Suprapubic skin (tissue), 4 donors: ENCODE measurements around the gene COL23A1. TPM values are rescaled to one million over a fixed set of nuclear protein-coding genes. Genes with fewer than 3 reads are reported as not detected.

ENCODE experiments used
- DNase-seq, 2 donors: peaks; one replicate each; pipeline ENCODE4 v3.0.0-alpha.2; 2019; ENCODE audit warnings: low spot score in 2 of 2
- H3K27ac ChIP-seq: fragments of 200-600 bp; sonication (generic); one replicate; pipeline ENCODE4 v1.5.1; 2019
- H3K27me3 ChIP-seq: fragments of 200-600 bp; sonication (generic); one replicate; pipeline ENCODE4 v1.5.1; 2019
- H3K36me3 ChIP-seq: fragments of 200-600 bp; sonication (generic); one replicate; pipeline ENCODE4 v1.5.1; 2019
- H3K4me1 ChIP-seq: fragments of 200-600 bp; sonication (generic); one replicate; pipeline ENCODE4 v1.5.1; 2019
- H3K4me3 ChIP-seq: fragments of 200-600 bp; sonication (generic); one replicate; pipeline ENCODE4 v1.5.1; 2019; ENCODE audit warnings: mild to moderate bottlenecking
- H3K9me3 ChIP-seq: fragments of 200-600 bp; sonication (generic); one replicate; pipeline ENCODE4 v1.5.1; 2019
- EP300 ChIP-seq: sonication (generic); formaldehyde crosslinking; IDR thresholded peaks from one replicate; pipeline ENCODE4 v1.6.1; 2017; ENCODE audit warnings: antibody characterized with exemption
- POLR2A ChIP-seq, 2 donors: fragments of 450-650 bp; IDR thresholded peaks; one replicate each; pipeline ENCODE4 v1.6.1; 2017; ENCODE audit warnings: antibody characterized with exemption in 2 of 2, mild to moderate bottlenecking in 2 of 2, moderate library complexity in 2 of 2
- POLR2AphosphoS5 ChIP-seq, 3 donors: sonication (generic); formaldehyde crosslinking; IDR thresholded peaks; one replicate each; pipeline ENCODE4 v1.6.1; 2017; ENCODE audit warnings: antibody characterized with exemption in 3 of 3
- WGBS: methylation state at CpG from one replicate; pipeline ENCODE4 v1.1.5; 2018; 5-methylcytosine and 5-hydroxymethylcytosine counted together
- total RNA-seq, 4 donors: library from RNA; depleted of rRNA; stranded (reverse); fragments of >200 nt; gene quantifications; one replicate each; pipeline ENCODE4 v1.1.0, GENCODE V29; 2016
- TF ChIP-seq, protein P1 (sequence below), 2 donors: fragments of 200-600 bp in 1 of 2; fragments of 450-650 bp in 1 of 2; sonication (generic) in 1 of 2; IDR thresholded peaks; one replicate each; pipeline ENCODE4 v1.5.1; 2016 to 2019; ENCODE audit warnings: antibody characterized with exemption in 2 of 2, mild to moderate bottlenecking in 1 of 2, moderate library complexity in 1 of 2

The COL23A1 gene
- total RNA-seq, 4 donors from 2014 or later: 1.6 to 4.4 (median 3.4) TPM

DNA sequence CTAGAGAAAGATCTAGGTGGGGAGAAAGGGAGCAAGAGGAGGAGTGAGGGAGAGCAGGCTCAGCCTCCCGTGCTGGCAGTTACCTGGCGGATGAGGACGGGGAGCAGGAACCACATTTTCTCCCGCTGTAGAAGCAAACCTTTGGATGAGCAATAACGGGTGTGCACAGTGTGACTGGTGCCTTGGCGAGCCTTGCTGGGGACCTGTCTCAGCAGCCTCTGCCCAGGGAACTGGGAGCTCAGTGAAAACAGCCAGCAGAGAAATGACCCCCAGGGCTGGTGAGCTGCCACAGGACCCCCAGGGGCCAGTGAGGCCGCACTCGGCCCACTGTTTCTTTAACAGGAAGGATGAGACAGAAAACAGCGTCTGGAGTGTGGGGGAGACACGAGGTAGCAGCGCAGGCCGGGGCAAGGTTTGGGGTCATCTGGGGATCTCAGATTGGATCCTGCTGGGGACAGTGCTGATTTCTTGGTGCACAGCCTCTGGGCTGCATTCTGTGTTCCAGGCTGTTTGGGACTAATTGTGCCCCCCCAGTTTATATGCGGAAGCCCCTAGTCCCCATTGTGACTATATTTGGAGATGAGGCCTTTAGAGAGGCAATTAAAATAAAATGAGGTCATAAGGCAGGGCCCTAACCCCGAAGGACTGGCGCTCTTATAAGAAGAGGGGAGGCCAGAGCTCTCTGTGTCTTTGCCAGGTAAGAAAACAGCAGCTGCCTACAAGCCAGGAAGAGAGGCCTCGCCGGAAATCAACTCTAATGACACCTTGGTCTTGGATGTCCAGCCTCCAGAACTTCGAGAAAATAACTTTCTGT is 238.8 kb downstream of the COL23A1 start:
- peaks cover 14% of the 10 kb centered on the region for H3K4me1 ChIP-seq
- no peak for DNase-seq
- WGBS: 88% methylated on average over 18 of the region's 18 CpGs

DNA sequence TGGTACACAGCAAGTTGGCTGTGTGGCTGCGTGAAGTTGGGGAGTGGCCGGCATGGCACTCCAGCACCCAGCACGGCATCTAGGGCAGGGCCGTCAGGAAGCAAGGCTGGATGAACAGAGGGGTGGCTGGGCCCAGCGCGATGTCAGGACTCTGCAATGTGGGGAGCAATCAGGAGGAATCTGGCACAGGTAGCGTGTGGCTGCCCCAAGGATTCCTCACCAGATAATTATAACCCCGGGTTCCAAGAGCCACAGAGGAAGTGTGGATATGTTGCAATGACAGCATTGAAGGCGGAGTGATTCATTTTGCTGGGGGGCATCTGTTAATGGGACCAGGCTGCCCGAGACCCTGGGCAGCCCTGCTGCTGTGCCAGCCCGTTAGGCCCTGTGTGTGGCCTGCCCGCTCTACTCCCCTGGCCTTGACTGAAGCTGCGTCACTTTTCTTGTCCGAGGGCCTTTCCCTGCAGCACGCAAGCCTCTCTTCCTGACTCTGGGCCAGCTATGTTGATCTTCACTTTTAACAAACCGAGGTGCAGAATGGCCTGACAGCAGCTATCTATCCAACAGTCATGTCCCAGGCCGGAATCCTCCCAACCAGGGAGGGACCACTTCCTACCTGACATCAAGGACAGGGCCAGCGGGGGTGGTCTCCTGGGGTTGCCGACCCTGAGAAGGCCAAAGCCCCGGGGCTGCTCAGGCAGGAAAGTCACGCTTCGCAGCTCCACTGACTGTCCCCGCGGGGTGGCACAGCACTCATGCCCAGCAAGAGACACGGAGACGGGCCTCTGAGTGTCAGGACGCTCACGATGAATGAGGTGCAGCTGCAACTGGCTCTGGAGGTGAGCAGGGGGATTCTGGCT is 239.6 kb downstream of the COL23A1 start:
- peaks cover 8% of the 10 kb centered on the region for H3K4me1 ChIP-seq
- H3K27me3 ChIP-seq: peaks cover 8% of the 10 kb centered on the region
- H3K4me3 ChIP-seq: no peak overlapping the region
- H3K27ac ChIP-seq: no peak overlapping the region
- H3K9me3 ChIP-seq: no peaks in the 10 kb centered on the region
- TF ChIP-seq, protein P1, sequence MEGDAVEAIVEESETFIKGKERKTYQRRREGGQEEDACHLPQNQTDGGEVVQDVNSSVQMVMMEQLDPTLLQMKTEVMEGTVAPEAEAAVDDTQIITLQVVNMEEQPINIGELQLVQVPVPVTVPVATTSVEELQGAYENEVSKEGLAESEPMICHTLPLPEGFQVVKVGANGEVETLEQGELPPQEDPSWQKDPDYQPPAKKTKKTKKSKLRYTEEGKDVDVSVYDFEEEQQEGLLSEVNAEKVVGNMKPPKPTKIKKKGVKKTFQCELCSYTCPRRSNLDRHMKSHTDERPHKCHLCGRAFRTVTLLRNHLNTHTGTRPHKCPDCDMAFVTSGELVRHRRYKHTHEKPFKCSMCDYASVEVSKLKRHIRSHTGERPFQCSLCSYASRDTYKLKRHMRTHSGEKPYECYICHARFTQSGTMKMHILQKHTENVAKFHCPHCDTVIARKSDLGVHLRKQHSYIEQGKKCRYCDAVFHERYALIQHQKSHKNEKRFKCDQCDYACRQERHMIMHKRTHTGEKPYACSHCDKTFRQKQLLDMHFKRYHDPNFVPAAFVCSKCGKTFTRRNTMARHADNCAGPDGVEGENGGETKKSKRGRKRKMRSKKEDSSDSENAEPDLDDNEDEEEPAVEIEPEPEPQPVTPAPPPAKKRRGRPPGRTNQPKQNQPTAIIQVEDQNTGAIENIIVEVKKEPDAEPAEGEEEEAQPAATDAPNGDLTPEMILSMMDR (IDR thresholded peaks at IDR 0.05): no peak
- no peak for TF ChIP-seq POLR2A (IDR thresholded peaks at IDR 0.05)
- TF ChIP-seq POLR2AphosphoS5 (IDR thresholded peaks at IDR 0.05): no peak
- TF ChIP-seq EP300: no peak
- WGBS: 73% methylated on average over 26 of the region's 28 CpGs
- no peak for DNase-seq
- no peaks in the 10 kb centered on the region for H3K36me3 ChIP-seq

More for the DNA sequence above, 238.8 kb downstream of the COL23A1 start:
- TF ChIP-seq, protein P1 (IDR thresholded peaks at IDR 0.05): no peak
- Histone ChIP-seq H3K36me3 (no peaks in the 10 kb centered on the region), H3K4me3 (no peak overlapping the region), H3K27me3 (peaks cover 11% of the 10 kb centered on the region), H3K9me3 (no peaks in the 10 kb centered on the region), H3K27ac (no peak overlapping the region)

DNA sequence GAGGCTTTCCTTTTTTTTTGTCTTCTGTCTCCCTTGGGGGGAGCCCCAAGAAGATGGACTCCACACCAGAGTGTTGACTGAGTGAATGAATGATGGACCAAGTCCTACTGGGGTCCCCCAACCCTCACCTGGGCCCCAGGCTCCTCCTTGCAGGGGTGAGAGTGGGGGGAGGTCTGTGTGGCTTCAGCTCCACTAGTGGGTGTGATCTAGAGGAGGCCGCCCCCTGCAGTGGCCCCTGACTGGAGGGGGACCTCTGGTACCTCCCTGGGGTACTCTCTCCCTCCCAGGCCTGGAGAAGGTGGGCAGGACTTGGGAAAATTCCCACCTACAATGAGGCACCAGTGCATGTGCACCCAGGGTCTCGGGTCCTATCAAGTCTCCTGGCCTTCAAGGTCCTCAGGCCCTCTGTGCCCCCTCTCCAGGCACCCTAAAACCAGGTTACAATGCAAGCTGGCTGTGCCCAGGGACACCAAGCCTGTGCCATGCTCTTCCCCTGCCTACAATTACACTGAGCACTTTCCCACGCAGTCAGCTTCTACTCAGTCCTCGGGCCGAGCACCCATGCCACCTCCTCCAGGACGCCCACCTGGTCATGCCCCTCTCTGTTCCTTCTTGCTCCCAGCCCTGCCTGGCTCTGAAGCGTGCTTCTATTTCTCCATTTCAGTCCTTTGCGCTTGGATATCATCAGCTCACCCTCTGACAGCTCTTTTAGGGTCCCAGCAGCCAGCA is 240.4 kb downstream of the COL23A1 start:
- Histone ChIP-seq H3K4me3 (no peak overlapping the region), H3K4me1 (peaks cover 8% of the 10 kb centered on the region), H3K9me3 (no peaks in the 10 kb centered on the region), H3K36me3 (no peaks in the 10 kb centered on the region), H3K27ac (no peak overlapping the region), H3K27me3 (peaks cover 8% of the 10 kb centered on the region)
- DNase-seq: no peak
- TF ChIP-seq EP300 (no peak), POLR2AphosphoS5 (IDR thresholded peaks at IDR 0.05) (no peak), POLR2A (IDR thresholded peaks at IDR 0.05) (no peak)
- TF ChIP-seq, protein P1 (IDR thresholded peaks at IDR 0.05): no peak
- WGBS: 92% methylated on average over 7 of the region's 8 CpGs

DNA sequence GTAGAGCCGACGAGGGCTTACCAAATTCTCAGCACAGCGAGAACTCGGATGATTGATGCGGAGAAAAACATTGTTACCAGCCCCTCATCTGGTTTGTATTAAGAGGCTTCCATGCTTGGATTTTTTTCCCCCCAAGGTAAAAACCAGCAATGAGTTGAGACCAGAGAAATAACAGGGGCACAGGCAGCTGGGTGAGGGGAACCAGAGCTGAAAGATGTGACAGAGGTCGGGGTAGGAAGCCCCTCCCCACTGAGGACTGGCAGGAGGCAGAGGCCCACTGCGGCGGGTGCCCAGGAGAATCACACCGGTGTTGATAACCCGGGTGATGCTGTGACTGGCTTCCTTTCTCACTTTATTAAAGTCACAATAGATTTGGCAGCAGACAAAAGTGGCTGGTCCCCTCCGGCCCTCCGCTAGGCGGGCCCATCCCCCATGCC is 241.1 kb downstream of the COL23A1 start:
- Histone ChIP-seq H3K27me3 (peaks cover 8% of the 10 kb centered on the region), H3K4me3 (no peak overlapping the region), H3K36me3 (no peaks in the 10 kb centered on the region), H3K9me3 (no peaks in the 10 kb centered on the region), H3K4me1 (peaks cover 8% of the 10 kb centered on the region), H3K27ac (no peak overlapping the region)
- no peak for TF ChIP-seq POLR2AphosphoS5 (IDR thresholded peaks at IDR 0.05)
- TF ChIP-seq POLR2A (IDR thresholded peaks at IDR 0.05): no peak
- TF ChIP-seq, protein P1 (IDR thresholded peaks at IDR 0.05): no peak
- TF ChIP-seq EP300: no peak
- DNase-seq: no peak
- 76% methylated on average over 8 of the region's 13 CpGs for WGBS
